HCT116 (cell line): Measurements from ENCODE around the gene ASNSD1. TPM values are rescaled to one million over a fixed set of nuclear protein-coding genes. Genes with fewer than 3 reads are reported as not detected.

Experiments
- ATAC-seq: fragments of 200-7000 bp; cut with Tn5 transposase; 2 replicates; pipeline ENCODE4 v1.9.1; 2020; ENCODE audit warnings: mild to moderate bottlenecking, moderate library complexity
- BruUV-seq: library from RNA; stranded (reverse); fragments of 400-500 nt; replicated peaks from 2 replicates; lab custom pipeline; 2021; lab: Mats Ljungman, UMichigan
- CTCF ChIA-PET: fragments of 300-600 bp; sonication (Branson Sonifier 250); formaldehyde crosslinking; loops from one replicate; lab custom pipeline; 2021; ENCODE audit warnings: antibody characterized with exemption; lab: Charles Lee
- POLR2A ChIA-PET: fragments of 300-600, 350-600 bp; sonication (Branson Sonifier 250); formaldehyde crosslinking; loops from one replicate; lab custom pipeline; 2021; ENCODE audit warnings: antibody characterized with exemption; lab: Charles Lee
- RAD21 ChIA-PET, 2 experiments: fragments of 300-600 bp; sonication (Branson Sonifier 250); formaldehyde crosslinking; loops; one replicate each; lab custom pipeline; 2023; ENCODE audit warnings: low total read pairs in 2 of 2; ENCODE audit not compliant: uncharacterized antibody in 2 of 2, unreplicated experiment in 2 of 2, low non-redundant PET in 1 of 2; lab: Charles Lee
- DNase-seq: peaks from one replicate; pipeline ENCODE4 v3.0.0-alpha.2; 2010; ENCODE audit warnings: low read depth, low spot score
- H2AFZ ChIP-seq: fragments of 200-600 bp; shearing (Covaris generic), sonication (generic); 2 replicates; pipeline ENCODE4 v1.6.1; 2017; ENCODE audit warnings: low read depth, mixed run types, mixed read lengths, antibody characterized with exemption, low read length; ENCODE audit not compliant: poor library complexity, severe bottlenecking
- H3K27ac ChIP-seq: 2 replicates; pipeline ENCODE4 v1.5.1; 2012; ENCODE audit warnings: low read depth, low read length
- H3K27me3 ChIP-seq: fragments of 200-600 bp; sonication (generic); 2 replicates; pipeline ENCODE4 v1.6.1; 2016; ENCODE audit warnings: mixed run types, low read length, mixed read lengths; ENCODE audit not compliant: insufficient read depth
- H3K36me3 ChIP-seq, 2 experiments: fragments of 200-500 bp in 1 of 2; fragments of 200-600 bp in 1 of 2; sonication (Bioruptor generic) in 1 of 2; sonication (generic) in 1 of 2; 2 replicates each; pipeline versions ENCODE4 v1.5.1 to v1.6.1; 2014 to 2016; ENCODE audit warnings: low read length in 2 of 2, inconsistent platforms in 1 of 2, mixed read lengths in 1 of 2, mixed run types in 1 of 2; ENCODE audit not compliant: insufficient read depth in 2 of 2, control insufficient read depth in 1 of 2
- H3K4me1 ChIP-seq, 2 experiments: fragments of 200-600 bp in 1 of 2; sonication (generic) in 1 of 2; 2 replicates each; pipeline versions ENCODE4 v1.5.1 to v1.6.1; 2012 to 2017; ENCODE audit warnings: low read length in 2 of 2, inconsistent platforms in 1 of 2, mild to moderate bottlenecking in 1 of 2, mixed read lengths in 1 of 2, mixed run types in 1 of 2, moderate library complexity in 1 of 2; ENCODE audit not compliant: insufficient read depth in 2 of 2, control insufficient read depth in 1 of 2
- H3K4me2 ChIP-seq: fragments of 200-600 bp; sonication (generic); 2 replicates; pipeline ENCODE4 v1.6.1; 2017; ENCODE audit warnings: mixed run types, low read length, mixed read lengths
- H3K4me3 ChIP-seq, 2 experiments: fragments of 200-600 bp in 1 of 2; sonication (generic) in 1 of 2; replicated peaks in 1 of 2; 2 replicates each; pipeline ENCODE4 v1.5.1; 2011 to 2016; ENCODE audit warnings: low read length in 2 of 2, control low read depth in 1 of 2, low read depth in 1 of 2, mild to moderate bottlenecking in 1 of 2, mixed read lengths in 1 of 2, mixed run types in 1 of 2
- H3K79me2 ChIP-seq: fragments of 200-600 bp; sonication (generic); 2 replicates; pipeline ENCODE4 v1.6.1; 2017; ENCODE audit warnings: mild to moderate bottlenecking, mixed run types, low read length, moderate library complexity, mixed read lengths; ENCODE audit not compliant: insufficient read depth
- H3K9ac ChIP-seq: fragments of 200-600 bp; sonication (generic); 2 replicates; pipeline ENCODE4 v1.6.1; 2016; ENCODE audit warnings: low read length, mixed read lengths
- H3K9me2 ChIP-seq: fragments of 200-600 bp; sonication (generic), shearing (Covaris generic); 2 replicates; pipeline ENCODE4 v1.6.1; 2017; ENCODE audit warnings: mixed run types, mild to moderate bottlenecking, moderate library complexity; ENCODE audit not compliant: insufficient read depth
- H3K9me3 ChIP-seq, 2 experiments: fragments of 200-500 bp in 1 of 2; fragments of 200-600 bp in 1 of 2; sonication (Bioruptor generic) in 1 of 2; sonication (generic) in 1 of 2; 2 replicates each; pipeline ENCODE4 v1.6.1; 2014 to 2017; ENCODE audit warnings: low read length in 2 of 2, mixed read lengths in 2 of 2, inconsistent platforms in 1 of 2, low read depth in 1 of 2, mild to moderate bottlenecking in 1 of 2, mixed run types in 1 of 2, moderate library complexity in 1 of 2; ENCODE audit not compliant: control insufficient read depth in 1 of 2, insufficient read depth in 1 of 2
- H4K20me1 ChIP-seq: fragments of 200-600 bp; sonication (generic), shearing (Covaris generic); 2 replicates; pipeline ENCODE4 v1.6.1; 2017; ENCODE audit warnings: mixed run types, mild to moderate bottlenecking, moderate library complexity; ENCODE audit not compliant: insufficient read depth
- ELF1 ChIP-seq: IDR thresholded peaks from 2 replicates; pipeline ENCODE4 v1.6.1; 2012; ENCODE audit warnings: low read depth, borderline replicate concordance
- MAX ChIP-seq: IDR thresholded peaks from 2 replicates; pipeline ENCODE4 v1.6.1; 2012
- POLR2AphosphoS5 ChIP-seq: IDR thresholded peaks from 2 replicates; pipeline ENCODE4 v1.6.1; 2011; ENCODE audit warnings: mild to moderate bottlenecking, low read depth, low read length, moderate library complexity
- RAD21 ChIP-seq: IDR thresholded peaks from 2 replicates; pipeline ENCODE4 v1.6.1; 2012; ENCODE audit warnings: low read depth, mild to moderate bottlenecking
- REST ChIP-seq: IDR thresholded peaks from 2 replicates; pipeline ENCODE4 v1.6.1; 2012; ENCODE audit warnings: low read depth
- TCF7L2 ChIP-seq: IDR thresholded peaks from 2 replicates; pipeline ENCODE4 v1.7.0; 2011; ENCODE audit warnings: borderline replicate concordance, inconsistent platforms; ENCODE audit not compliant: insufficient read depth, insufficient read length; ENCODE audit errors: extremely low read depth
- intact Hi-C: fragments of 100-400 bp; cut with micrococcal nuclease; formaldehyde crosslinking; loops from 2 replicates; pipeline ENCODE4 v1.10.0; 2022
- total RNA-seq: library from RNA; stranded (reverse); gene quantifications from one replicate; pipeline ENCODE4 v1.2.1, GENCODE V29; 2021; ENCODE audit not compliant: unreplicated experiment

Gene ASNSD1
- total RNA-seq, 1 experiment from 2014 or later, result 33.6 TPM

- Histone ChIP-seq H3K4me3 (no peak overlapping the region), H3K9me3 (no peaks in the 10 kb centered on the region), H3K79me2 (no peaks in the 10 kb centered on the region), H3K9me2 (no peaks in the 10 kb centered on the region), H3K27me3 (no peaks in the 10 kb centered on the region), H3K9ac (no peak overlapping the region), H3K4me2 (no peak overlapping the region), H3K27ac (no peak overlapping the region), H4K20me1 (no peaks in the 10 kb centered on the region), H3K4me1 (peaks cover 6 to 13% of the 10 kb centered on the region in 2 experiments; a peak in 3 of 4 replicates), H3K36me3 (no peaks in the 10 kb centered on the region), H2AFZ (peak overlapping the region; percentile 57)
- ChIA-PET CTCF (no interaction called here), POLR2A (no interaction called here), RAD21 (no interaction called here)
- ATAC-seq (no peak), DNase-seq (no peak)
- no TSS peak for BruUV-seq
- TF ChIP-seq REST (no peak), ELF1 (no peak), POLR2AphosphoS5 (no peak), RAD21 (peak; percentile 34; the same call in 1 of the 2 replicates), TCF7L2 (no peak), MAX (no peak)
- intact Hi-C loops, result no loop called here
Observed at GRCh38 chr2:189628817-189629530, 32.3 kb upstream of the ASNSD1 start.
